Body of pancreas (tissue), 4 donors: ENCODE data around the gene TMEM167B.

Experiments
- CTCF ChIP-seq, 7 experiments: fragments of 450-650 bp in 4 of 7; fragments of 200-600 bp in 3 of 7; sonication (generic) in 3 of 7; IDR thresholded peaks; one replicate each; pipeline ENCODE4 v1.5.1; 2016 to 2019; ENCODE audit warnings: antibody characterized with exemption in 7 of 7
- POLR2A ChIP-seq, 3 donors: fragments of 450-650 bp; IDR thresholded peaks; one replicate each; pipeline ENCODE4 v1.6.1; 2016; ENCODE audit warnings: antibody characterized with exemption in 3 of 3, mild to moderate bottlenecking in 2 of 3

GRCh38 chr1:109067883-109068282 lies 22.7 kb upstream of the TMEM167B start:
- TF ChIP-seq CTCF (IDR thresholded peaks at IDR 0.05), result no peak
- TF ChIP-seq POLR2A (IDR thresholded peaks at IDR 0.05), result no peak
